HG03108 (cell line): ENCODE results near the gene OR2D2.
"Not testable (repeated sequence)": the region's sequence is repeated elsewhere in the genome, so short reads cannot be mapped to it uniquely, and the experiment has no call there.

Source experiments
- ATAC-seq: cut with Tn5 transposase; IDR thresholded peaks from one replicate; pipeline ENCODE4 v1.9.1; 2021; ENCODE audit warnings: moderate library complexity; ENCODE audit not compliant: unreplicated experiment

The OR2D2 gene

DNA sequence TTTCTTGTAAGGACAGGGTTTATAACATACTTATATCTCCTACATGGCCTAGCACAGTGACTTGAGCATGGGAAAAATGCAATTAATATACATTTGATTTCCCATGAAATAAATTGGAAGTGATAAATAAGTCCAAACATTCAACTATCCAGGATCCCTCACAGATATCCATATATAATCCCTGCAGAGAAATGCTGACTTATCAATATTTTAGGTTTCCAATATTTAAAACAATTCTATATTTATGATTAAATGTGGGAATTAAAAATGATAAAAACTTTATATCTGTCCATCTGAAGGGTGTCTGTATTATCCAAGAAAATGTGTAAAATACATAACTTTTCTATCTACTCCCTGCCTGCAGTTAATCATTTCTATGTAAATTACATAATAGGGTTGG lies 9.5 kb downstream of the OR2D2 start:
- ATAC-seq, result no peak

DNA sequence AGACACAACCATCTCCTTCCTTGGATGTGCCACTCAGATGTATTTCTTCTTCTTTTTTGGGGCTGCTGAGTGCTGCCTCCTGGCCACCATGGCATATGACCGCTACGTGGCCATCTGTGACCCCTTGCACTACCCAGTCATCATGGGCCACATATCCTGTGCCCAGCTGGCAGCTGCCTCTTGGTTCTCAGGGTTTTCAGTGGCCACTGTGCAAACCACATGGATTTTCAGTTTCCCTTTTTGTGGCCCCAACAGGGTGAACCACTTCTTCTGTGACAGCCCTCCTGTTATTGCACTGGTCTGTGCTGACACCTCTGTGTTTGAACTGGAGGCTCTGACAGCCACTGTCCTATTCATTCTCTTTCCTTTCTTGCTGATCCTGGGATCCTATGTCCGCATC lies 15.4 kb downstream of the OR2D2 start:
- ATAC-seq, result no peak

DNA sequence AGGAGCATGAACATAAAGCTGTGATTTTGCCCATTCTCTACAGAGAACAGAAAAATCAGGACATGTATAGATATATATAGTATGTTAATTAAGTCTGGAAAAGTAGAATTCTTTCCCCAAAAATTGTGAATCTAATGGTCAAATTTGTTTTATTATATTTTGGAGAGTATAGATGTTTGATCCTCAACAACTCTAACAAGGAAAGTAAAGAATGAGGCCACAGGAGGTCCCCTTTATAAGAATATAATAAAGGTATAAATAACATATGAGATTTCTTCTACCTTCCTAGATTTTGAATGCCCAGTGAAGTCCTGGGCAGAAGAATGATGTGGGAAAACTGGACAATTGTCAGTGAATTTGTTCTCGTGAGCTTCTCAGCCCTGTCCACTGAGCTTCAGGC lies 16.0 kb downstream of the OR2D2 start, which contains the start of gene OR10A4:
OR10A4 (plus strand) TSS at position 301 of the 400 bp plus-strand sequence; CDS start at position 324, 23 bp downstream.
- no peak for ATAC-seq

DNA sequence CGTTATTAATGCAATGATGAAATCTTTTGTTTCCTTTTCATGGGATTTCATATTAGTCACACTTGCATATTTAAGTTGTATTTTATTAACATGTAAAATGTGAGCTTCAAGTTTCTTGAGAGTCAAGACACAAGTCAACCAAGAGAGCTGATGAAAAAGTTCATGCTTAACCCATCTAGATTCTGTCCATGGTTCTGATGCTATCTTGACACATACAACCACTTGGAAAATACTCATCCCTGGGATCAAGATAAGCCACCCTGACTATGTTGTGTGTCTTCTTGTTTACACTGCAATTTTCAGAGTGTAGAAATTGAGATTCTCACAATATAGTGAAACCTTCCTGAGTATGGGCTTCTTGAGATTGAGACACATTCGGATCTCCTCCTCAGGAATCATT lies 16.5 kb downstream of the OR2D2 start:
- ATAC-seq, result no peak

DNA sequence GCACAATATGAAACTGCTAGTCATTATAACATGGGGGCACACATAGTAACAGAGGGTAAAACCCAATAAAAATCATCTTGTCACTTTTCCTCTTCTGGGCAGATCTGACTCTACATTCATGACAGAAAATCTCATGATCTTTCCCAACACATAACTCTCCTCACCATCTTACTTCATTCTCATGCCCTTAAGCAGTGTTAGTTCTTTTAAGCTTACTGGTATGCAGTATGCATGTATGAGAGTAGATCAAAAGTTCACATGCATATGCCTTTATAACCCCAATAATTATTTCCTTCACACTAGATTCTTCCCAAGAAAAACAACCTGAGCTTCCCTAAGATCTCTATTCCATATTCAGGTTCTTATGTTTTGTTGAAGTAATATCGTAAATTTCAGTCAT lies 21.0 kb downstream of the OR2D2 start:
- ATAC-seq, result no peak

DNA sequence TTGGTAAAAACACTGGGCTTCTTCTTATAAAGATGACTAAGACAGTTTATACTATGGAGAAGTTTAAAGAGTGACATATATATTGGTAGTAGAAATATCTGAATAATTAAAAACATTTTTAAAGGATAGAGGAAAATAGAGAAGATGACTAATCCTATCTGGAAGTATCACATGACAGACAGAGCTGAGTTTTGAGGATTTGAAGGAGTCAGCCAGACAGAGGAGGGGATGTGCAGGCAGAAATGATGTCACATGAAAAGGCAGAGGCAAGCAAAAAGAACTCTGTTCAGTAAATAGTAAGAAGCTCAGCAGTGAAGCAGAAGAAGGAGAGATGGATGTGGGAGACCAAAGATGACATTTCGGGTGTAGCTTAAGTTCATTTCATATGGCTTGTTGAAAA lies 27.9 kb downstream of the OR2D2 start:
- ATAC-seq, result no peak

DNA sequence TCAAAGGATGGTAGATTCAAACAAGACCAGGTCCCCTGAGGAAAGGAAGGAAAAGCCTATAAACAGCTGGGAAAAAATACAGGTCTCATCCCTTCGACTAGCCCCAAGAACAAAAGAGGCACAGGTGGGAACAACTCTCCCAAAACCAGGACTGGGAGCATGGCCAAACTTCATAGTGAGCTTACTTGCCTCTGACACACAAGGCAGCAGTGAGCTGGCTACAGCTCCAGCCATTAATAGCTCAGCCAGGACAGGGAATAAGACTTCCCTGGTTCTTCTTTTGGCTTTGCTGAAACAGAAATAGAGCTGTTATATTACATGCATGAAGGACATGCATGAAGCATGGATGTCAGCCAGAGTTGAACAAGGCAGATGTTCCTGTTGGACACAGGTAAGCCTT lies 29.3 kb downstream of the OR2D2 start, which contains the start of gene OR10A2:
OR10A2 (plus strand) TSS at position 97 of the 400 bp plus-strand sequence. CDS start 6,698 bp downstream, outside the sequence.
- ATAC-seq, result no peak

DNA sequence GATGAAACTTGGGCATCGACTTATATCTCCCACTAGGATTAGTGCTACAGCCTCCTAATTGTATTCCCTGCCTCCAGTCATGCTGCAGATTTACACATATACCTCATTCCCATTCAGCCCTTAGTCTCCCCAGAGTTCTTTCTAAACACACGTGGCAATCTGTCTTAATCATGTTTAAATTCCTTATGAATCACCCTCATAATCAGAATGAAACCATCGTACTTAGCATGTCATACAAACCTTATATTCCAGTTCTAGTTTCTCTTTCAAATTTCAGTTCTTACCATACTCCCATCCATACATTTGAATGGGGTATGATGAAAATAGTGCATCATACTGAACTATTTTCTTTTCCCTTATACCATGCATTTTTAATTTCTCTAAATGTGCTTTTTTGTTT lies 35.4 kb downstream of the OR2D2 start:
- ATAC-seq, result no peak

DNA sequence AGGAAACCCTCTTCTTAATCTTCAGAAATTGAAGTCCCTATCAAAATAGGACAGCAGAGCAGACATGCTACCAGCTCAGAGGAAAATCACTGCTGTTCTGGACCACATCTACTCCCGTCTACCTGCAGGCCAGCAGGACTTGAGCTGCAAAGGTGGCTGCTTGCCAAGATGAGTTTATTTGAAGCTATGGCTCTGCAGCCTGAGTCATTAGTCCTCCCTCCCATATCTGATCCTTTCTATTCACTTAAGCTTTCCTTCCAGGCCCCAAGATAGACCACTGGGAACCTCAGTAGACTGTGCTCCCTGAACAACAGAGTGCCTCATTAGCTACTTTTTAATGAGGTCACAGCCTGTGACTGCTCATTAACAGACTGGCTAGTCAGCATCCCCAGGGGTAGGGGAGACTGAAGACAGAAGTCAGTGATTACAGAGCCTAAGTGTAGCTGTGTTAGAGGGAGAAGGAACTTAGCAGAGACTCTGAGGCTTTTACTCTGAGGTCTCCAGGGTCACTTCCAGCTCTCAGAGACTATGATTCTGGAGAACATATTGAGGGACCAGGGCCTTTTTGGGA lies 36.2 kb downstream of the OR2D2 start:
- no peak for ATAC-seq

DNA sequence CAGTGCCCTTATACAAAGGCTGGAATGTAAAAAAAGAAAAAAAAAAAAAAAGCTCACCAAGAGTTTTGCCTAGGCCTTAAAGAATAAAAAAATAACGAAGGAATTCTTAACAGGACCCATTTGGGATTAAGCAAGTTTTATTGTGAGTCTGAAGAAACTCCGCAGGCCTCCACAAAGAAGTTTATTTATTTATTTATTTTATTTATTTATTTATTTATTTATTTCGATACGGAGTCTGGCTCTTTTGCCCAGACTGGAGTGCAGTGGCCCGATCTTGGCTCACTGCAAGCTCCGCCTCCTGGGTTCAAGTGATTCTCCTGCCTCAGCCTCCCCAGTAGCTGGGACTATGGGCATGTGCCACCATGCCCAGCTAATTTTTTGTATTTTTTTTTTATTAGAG lies 37.5 kb downstream of the OR2D2 start:
- ATAC-seq, result not testable (repeated sequence)

DNA sequence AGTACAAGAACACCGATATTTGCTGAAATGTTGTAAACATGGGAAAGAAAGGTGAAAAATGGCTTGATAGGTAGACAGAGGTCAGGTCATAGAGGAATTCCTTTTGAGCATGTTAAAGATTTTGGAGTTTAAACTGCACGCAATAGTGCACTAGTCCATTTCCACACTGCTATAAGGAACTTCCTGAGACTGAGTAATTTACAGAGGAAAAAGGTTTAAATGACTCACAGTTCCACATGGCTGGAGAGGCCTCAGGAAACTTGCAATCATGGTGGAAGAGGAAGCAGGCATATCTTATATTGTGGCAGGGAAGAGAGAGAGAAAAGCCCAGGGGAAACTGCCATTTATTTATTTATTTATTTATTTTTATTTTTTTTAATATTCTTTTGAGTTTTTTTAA lies 41.8 kb downstream of the OR2D2 start:
- ATAC-seq, result no peak

DNA sequence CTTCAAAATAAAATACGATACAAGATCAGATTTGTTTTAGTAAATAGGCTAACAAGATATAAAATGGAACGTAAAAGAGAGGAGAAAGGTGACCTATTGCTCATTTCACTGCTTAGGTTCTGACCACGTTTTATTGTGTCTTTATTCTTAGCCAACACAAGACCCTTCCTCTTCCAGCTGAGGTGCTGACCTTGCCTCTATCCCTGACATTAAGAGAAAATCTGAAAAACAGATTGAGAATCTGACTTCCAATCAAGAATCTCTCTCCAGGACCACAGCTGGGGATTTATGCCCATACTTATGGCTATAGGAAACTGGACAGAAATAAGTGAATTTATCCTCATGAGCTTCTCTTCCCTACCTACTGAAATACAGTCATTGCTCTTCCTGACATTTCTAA lies 46.9 kb downstream of the OR2D2 start, which contains the start of gene OR10A5:
OR10A5 (plus strand) TSS at position 301 of the 400 bp plus-strand sequence; CDS start at position 301, 0 bp downstream.
- no peak for ATAC-seq

DNA sequence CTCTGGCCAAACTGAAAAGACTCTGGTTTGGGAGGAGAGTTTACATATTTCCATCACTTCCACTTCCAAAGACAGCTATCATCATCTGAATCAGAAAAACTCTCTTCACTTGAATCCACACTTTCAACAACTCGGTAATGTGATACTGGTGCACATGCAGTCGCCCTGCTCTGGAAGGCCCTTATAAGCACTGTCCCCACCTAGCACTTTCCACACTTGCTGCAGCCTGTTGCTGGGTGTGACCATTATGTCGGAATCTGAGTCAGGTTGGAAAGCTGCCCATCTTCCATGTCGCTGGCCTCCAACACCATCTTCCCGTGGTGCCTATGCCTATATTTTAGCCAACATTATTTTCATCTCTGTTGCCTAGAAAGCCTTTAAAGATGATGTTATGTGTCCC lies 47.9 kb downstream of the OR2D2 start:
- no peak for ATAC-seq

DNA sequence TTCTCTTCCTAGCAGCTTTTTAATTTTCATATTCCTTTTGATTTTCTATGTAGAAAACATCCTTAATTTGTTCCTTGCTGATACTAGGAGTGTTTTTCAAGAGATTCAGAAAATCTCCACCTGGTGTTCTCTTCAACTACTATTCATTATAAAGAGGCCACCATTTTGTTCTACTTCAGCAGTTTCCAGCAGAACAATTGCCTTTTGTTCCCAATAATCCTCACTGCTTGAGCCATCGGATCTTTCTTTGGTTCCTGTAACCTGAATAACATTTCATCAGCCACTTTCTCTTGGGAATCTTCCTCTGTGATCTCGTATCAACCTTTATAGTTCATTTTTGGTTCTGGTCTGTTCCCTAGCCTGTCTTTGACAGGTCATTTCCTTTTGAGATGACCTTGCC lies 48.6 kb downstream of the OR2D2 start:
- ATAC-seq, result no peak

DNA sequence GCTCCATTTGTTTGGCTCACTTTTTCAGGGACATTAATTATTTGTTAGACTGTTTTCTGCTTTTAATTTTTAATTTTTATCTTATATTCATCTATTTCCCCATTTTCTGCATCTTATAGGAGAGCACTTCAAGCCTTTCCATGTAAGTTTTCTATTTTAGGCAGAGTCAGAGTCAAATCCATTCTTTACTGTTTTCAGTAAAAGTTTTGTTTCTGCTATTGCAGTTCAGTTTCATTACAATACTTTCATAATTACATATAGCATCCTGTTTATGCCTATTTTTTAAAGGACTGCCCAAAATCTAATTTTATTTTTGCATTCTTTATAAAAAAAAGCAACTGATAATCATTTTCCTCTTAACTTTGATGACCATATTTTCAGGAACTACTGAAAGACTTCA lies 50.6 kb downstream of the OR2D2 start:
- no peak for ATAC-seq
